HG02759 (cell line): ENCODE results near the gene FOLH1.
"Not testable (repeated sequence)": the region's sequence is repeated elsewhere in the genome, so short reads cannot be mapped to it uniquely, and the experiment has no call there.

Source experiments
- ATAC-seq: cut with Tn5 transposase; IDR thresholded peaks from one replicate; pipeline ENCODE4 v1.9.1; 2021; ENCODE audit warnings: mild to moderate bottlenecking, moderate library complexity; ENCODE audit not compliant: unreplicated experiment

The FOLH1 gene

DNA sequence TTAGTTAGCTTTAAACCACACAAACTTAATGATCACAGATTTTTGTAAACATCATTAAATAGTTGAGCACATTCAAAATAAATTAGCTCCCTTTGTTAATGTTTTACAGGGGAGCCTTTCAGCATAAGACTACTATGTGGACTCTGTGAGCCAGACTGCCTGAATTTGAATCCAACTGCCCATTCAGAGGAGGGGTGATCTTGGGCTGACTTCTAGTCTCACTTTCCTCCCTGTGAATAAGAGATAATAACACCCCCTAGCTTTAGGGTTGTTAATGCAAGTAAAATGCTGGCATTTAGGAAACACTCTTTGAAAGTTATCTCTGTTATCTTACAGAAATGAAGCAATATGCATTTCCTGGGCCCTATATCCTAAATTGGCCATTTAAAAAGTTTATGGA is 23.6 kb downstream of the FOLH1 start:
- ATAC-seq: not testable (repeated sequence)

DNA sequence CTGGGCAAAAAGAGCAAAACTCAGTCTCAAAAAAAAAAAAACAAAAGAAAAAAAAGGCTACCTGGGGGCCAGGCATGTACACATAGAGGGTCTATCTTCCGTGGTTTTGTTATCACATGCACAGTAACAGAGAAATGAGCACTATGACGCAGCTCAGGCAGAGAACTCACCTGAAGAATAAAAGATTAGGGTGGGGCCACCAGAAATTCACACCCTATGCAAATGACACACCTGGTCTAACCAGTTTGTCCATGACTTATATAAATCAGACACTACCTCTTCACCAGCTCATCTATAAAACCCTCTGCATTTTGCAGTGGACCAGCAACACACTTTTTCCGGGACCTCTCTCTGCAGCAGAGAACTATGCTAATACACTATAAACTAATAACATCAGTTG is 30.5 kb downstream of the FOLH1 start:
- not testable (repeated sequence) for ATAC-seq

DNA sequence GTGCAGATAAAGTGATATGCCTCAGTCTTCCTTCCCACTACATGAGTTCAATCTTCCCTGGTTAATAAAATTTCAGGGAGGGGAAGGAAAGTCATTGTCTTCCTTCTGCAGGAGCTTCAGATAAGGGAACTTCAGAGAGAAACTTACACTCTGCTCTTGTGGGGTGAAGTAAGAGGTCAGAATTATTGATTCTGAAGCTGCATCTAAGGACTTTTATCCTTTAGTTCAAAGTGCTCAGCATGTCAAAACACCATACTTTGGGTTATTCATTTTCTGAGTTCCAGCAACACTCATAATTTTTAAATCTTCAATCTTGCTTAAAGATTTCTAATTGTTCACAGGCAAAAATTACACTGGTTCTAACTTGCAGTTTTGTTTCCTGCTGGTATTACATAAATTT is 33.0 kb downstream of the FOLH1 start:
- ATAC-seq: not testable (repeated sequence)

DNA sequence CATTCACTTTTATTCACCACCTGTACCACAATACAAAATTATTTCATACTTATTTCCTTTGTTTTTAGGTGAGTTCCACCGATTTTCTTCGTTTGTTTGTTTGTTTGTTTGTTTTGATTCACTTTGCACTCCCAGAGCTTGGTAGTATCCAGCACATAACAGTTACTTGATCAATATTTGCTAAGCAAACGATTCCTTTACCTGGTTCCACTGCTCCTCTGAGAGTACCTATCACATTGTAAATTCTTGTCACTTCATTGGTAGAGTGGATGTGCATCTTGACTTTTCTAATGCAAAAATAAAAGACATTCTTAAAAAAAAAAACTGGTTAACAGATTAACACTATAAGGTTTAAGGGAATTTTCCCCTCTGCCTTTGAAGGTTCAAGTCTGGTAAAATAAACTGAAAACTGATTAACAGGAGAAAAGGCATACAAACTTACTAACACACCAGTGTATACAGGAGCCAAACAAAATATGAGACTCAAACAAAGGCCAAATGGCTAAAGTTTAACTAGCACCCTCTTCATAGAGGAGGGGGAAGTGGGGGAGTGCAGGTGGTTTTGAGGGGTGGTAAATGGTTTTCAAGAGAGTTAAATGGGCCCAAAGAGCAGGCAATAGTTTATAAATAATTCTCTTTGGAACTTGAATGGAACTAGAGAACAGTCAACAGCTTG is 33.6 kb downstream of the FOLH1 start:
- ATAC-seq: not testable (repeated sequence)

DNA sequence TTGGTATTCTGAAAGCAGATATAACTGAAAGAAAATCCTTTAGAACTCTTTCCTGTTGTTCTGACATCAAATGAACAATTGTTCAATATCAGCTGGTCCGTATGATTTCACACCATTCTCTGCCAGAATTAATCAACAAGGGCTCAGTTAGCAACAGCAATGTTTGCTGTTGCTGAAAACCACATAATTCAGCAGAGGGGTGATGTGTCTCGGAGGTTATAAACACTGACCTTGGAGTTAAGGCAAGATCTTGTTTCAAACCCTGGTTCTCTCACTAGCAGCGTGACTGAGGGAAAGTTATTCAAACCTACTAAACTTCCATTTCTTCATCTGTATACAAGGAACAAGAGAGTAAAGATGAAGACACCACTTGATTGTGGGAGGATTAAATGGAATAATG is 36.8 kb downstream of the FOLH1 start:
- not testable (repeated sequence) for ATAC-seq

DNA sequence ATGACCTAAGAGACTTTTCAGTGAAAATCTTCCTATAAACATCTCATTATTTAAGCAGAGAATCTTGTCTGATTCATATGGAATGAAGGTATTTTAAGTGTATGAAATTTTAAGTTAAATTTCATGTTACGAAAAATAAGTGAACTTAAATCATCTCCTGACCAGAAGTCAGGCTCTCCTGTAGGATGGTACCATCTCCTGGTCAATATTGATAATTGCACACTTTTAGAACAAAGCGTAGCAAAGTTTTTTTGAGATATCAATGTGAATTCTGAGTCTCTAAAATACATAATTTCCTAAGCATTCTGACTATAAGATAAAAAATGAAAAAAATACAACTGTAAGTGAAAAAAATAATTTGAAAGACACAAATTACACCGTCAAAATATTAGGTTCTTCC is 38.8 kb downstream of the FOLH1 start:
- not testable (repeated sequence) for ATAC-seq

DNA sequence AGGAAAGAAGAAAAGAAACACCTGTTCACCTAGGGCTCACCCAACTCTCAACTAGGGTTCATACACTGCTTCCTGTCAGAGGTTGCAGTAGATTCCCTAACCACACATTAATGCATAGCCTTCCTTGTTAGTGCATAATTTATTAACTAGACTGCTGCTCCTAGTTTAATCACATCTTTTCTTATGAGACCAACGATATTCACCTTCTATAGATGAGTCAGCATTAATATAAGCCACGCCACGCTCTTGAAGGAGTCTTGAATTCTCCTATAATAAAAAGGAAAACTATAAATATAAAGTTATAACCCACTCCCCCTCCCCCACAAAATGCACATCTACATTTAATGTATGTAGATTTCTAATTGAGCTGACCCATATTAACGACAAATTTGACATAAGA is 39.4 kb downstream of the FOLH1 start:
- ATAC-seq: not testable (repeated sequence)

DNA sequence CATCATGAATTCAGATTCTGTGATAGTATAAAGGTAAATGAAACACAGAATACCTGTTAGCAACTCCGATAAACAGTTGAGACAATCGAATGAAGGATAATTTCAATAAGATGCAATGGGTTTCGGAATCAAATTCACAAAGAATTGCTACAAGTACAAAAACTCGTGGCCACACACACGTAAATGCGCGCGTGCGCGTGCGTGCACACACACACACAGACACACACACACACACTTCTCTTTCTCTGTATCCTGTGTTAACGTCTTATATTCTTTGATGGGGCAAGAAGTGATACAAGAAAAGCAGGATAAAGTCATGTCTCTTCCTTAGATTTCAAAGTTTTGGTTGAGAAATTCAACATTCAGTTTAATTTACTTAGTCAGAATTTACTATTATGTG is 57.2 kb downstream of the FOLH1 start:
- ATAC-seq: no peak

DNA sequence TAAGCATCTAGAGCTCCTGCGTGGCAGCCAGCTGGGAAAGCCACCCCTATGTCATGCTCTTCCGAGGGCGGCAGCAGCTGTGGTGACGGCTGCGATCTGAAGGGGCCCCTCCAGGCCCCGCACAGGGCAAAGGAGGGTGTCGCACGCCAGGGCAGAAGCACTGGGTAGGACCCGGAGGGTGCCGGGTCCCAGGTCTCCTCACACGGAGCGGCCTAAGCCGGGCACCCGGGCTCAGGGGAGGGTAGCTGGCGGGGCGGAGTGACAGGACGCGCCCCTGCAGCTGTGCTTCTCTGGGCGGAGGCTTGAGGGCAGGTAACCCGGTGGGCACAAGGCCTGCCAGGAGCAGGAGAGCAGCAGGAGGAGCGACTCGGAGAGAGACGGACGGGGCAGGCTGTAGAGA is 106.0 kb downstream of the FOLH1 start:
- ATAC-seq: not testable (repeated sequence)
